ENCODE data around the gene NBEAL1.
"Not testable (repeated sequence)": the region's sequence is repeated elsewhere in the genome, so short reads cannot be mapped to it uniquely, and the experiment has no call there.

Gene NBEAL1

GRCh38 chr2:203122317-203122986 lies 107.8 kb downstream of the NBEAL1 start:
- no peak for DNase-seq

GRCh38 chr2:203126996-203127395 lies 112.3 kb downstream of the NBEAL1 start:
- DNase-seq = no peak

- no peak for DNase-seq
Observed at GRCh38 chr2:203135105-203135504, 120.4 kb downstream of the NBEAL1 start.

- DNase-seq = no peak
Observed at GRCh38 chr2:203143391-203143790, 128.7 kb downstream of the NBEAL1 start.

- no peak for DNase-seq
Observed at GRCh38 chr2:203149194-203149593, 134.5 kb downstream of the NBEAL1 start.

- DNase-seq = no peak
Observed at GRCh38 chr2:203155406-203155805, 140.7 kb downstream of the NBEAL1 start.

DNA sequence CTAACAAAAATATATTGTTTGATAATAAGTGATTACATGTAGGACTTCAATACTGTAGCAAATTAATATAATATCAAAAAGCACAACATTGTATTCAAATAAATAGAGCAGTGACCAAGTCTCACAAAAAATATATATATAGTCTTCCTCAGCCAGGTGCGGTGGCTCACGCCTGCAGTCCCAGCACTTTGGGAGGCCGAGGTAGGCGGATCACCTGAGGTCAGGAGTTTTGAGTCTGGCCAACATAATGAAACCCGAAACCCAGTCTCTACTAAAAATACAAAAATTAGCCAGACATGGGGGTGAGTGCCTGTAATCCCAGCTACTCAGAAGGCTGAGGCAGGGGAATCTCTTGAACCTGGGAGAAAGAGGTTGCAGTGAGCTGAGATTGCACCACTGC lies 148.0 kb downstream of the NBEAL1 start:
- DNase-seq = not testable (repeated sequence)

DNA sequence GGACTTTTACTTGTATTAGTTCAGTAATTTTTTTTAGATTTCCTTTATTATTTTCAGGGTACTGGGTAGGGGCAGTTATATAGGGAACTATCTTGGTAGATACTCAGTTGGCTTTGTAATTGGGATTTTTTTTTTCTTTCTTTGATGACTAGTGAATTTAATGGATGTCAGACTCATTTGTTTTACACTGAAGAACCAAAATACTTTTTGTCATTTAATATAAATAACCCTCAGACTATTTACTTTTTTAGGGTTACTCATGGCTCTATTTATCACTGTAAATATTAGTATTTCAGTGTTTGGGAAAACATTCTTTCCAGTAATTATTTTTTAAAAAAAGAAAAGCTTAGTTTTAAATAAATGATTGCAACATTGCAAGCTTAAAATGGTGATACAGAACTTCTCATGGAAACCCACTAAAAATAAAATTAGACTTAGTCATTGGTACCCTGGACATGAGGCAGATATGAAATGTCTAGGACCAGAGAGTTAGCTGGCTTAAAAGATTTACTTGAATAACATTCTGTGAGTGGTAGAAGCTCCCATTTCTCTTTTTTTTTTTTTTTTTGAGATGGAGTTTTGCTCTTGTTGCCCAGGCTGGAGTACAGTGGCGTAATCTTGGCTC lies 149.7 kb downstream of the NBEAL1 start:
- DNase-seq = no peak

- no peak for DNase-seq
Observed at GRCh38 chr2:203167751-203168150, 153.1 kb downstream of the NBEAL1 start.

DNA sequence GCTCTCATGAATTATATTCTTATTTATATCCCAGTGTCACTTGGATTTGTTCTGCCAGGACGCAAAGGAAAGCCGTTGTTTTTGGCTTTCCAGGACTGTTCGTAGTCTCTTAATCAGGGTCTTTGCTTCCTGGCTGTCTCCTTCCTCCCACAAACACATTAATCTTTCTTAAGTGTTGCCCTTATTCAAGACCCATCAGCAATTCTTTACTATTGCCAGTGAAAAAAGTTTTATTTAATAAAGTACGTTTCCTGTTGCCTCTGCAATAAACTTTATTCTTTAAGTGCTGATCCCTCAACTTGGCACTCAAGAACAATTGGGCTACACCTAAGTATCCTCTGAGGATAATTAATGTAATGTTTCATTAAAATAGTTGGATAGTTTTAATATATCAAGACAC lies 155.8 kb downstream of the NBEAL1 start:
- DNase-seq = no peak

DNA sequence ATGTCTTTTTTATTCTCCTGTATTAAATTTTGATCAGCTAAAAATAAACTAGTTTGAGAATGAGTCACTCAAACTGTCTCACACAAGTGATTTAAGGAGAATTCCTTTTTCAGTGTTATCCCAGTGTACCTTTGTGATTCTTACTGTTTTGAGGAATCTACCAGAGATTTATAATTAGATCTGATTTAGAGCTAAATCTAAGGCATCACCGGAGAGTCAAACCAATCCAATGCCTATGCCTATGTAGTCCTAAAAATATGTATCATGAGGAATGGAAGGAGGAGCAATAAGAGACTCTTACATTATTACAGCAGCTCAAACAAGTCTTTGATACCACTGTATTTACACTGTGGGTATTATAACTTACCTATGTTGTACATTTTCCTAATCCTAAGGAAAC lies 160.7 kb downstream of the NBEAL1 start:
- no peak for DNase-seq

GRCh38 chr2:203177361-203177760 lies 162.7 kb downstream of the NBEAL1 start:
- DNase-seq = no peak

- no peak for DNase-seq
Observed at GRCh38 chr2:203185864-203186263, 171.2 kb downstream of the NBEAL1 start.

- DNase-seq = not testable (repeated sequence)
Observed at GRCh38 chr2:203190547-203190946, 175.9 kb downstream of the NBEAL1 start.

DNA sequence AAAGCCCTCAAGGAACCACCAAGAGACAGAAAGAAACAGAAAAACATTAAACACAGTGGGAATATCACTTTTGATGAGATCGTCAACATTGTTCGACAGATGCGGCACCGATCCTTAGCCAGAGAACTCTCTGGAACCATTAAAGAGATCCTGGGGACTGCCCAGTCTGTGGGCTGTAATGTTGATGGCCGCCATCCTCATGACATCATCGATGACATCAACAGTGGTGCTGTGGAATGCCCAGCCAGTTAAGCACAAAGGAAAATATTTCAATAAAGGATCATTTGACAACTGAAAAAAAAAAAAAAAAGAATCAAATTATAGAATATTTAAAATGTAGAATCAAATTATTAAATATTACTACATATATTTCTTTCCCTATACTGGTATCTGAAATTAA lies 176.4 kb downstream of the NBEAL1 start:
- DNase-seq = not testable (repeated sequence)

DNA sequence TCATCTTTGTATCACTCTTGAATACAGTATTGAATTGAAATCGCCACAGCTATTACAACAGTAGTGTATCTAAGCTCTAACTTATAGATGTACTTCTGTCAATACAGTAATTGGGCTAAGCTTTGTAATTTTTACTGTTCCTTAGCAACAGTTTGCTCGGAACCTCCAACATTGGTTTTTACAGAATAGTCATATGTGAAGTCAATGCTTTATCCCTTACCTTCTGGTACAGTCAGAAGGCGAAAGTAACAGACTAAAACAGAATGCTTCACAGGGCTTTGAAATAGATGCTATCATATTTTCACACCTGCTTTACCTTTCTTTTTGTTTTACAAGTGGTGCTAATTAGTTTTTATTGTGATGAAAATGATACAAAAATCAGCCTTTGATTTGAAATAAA lies 177.3 kb downstream of the NBEAL1 start:
- DNase-seq = no peak

DNA sequence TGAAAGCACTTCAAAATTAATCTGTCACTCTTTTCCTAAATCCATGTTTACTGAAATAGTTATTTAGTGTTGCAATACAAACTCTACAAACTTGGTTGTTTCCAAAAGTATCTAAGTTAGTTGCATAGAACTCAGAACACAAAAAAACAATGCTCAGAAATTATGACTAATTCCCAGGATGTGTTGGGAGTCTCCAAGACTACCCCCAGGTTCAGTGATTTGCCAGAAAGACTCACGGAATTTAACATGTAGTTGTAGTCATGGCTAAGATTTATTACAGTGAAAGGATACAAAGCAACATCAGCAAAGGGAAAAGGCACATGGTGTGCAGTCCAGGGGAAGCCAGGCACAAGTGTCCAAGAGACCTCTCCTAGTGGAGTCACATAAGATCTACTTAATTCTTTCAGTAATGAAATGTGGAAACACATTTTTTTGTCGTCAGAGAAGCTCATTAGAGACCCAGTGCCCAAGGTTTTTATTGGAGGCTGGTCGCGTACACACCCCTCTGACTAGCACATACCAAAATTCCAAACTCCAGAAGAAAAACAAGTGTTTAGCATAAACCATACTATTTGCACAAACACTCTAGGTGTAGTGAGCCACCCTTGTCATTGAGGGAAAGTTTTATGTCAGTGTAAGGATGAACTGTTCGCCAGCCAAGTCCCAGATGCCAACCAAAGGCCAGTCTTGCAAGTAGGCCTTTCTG lies 180.8 kb downstream of the NBEAL1 start:
- no peak for DNase-seq

DNA sequence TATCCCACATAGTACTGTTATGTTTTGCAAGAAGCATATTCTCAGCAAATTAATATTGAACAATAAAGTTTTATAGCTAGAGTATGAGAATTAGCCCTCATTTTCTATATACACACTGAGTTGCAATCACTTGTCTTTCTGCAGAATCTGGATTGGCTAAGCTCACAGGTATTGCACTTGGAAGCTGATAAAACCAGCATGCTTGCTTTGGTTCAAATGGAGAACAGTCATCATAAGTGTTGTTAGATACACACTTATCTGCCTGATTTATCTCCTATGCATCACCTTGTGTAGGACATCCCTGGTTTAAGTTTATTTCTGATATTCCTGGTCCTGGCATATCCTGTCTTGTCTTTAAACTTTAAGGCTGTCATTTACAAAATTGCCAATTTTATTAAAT lies 186.2 kb downstream of the NBEAL1 start:
- no peak for DNase-seq

- DNase-seq = no peak
Observed at GRCh38 chr2:203201426-203201825, 186.8 kb downstream of the NBEAL1 start.

GRCh38 chr2:203209538-203209937 lies 194.9 kb downstream of the NBEAL1 start:
- DNase-seq = no peak

DNA sequence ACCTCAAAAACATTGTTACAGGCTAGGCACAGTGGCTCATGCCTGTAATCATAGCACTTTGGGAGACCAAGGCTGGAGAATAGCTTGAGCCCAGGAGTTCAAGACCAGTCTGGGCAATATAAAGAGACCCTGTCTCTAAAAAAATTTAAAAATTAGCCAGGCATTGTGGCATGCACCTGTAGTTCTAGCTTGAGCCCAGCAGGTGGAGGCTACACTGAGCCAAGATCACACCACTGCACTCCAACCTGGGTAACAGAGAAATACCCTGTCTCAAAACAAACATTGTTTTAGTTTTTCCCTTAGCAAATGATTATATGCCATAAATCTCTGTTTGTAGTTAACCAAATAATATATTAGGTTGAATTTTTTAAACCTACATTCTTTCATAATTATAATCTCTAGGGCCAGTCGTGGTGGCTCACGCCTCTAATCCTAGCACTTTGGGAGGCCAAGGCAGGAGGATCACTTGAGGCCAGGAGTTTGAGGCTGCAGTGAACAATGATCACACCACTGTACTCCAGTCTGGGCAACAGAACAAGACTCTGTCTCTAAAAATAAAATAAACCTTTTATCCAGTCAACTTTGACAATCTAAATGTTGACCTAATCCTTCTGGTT lies 210.9 kb downstream of the NBEAL1 start:
- DNase-seq = peak in 1 of 4 experiments; percentile 2

GRCh38 chr2:203229674-203230073 lies 215.0 kb downstream of the NBEAL1 start:
- DNase-seq = not testable (repeated sequence)

GRCh38 chr2:203237346-203238238 lies 222.9 kb downstream of the NBEAL1 start:
- no peak for DNase-seq

Measured in activated CD4-positive, CD25-positive, alpha-beta regulatory T cell (primary cell).